Fibroblast of villous mesenchyme (primary cell): ENCODE measurements around the gene UTS2B. TPM values are rescaled to one million over a fixed set of nuclear protein-coding genes. Genes with fewer than 3 reads are reported as not detected.
A peak's percentile ranks its signal among the peaks of the same experiment; 100 is the strongest.

Experiments used
- DNase-seq: peaks from one replicate; pipeline ENCODE4 v3.0.0-alpha.2; 2010; ENCODE audit warnings: low read depth
- H3K4me3 ChIP-seq: 2 replicates; pipeline ENCODE4 v1.5.1; 2011; ENCODE audit warnings: low read depth, mild to moderate bottlenecking, low read length
- total RNA-seq: library from RNA; depleted of rRNA; stranded (reverse); fragments of >200 nt; gene quantifications from 2 replicates; pipeline ENCODE4 v1.2.3, GENCODE V29; 2012
- TF ChIP-seq, protein P1 (sequence below): IDR thresholded peaks from 2 replicates; pipeline ENCODE4 v1.5.1; 2012; ENCODE audit warnings: low read depth, mild to moderate bottlenecking, low read length; ENCODE audit not compliant: insufficient read depth

The UTS2B gene
- 0.64 and 0.86 TPM in 2 replicates for total RNA-seq

DNA sequence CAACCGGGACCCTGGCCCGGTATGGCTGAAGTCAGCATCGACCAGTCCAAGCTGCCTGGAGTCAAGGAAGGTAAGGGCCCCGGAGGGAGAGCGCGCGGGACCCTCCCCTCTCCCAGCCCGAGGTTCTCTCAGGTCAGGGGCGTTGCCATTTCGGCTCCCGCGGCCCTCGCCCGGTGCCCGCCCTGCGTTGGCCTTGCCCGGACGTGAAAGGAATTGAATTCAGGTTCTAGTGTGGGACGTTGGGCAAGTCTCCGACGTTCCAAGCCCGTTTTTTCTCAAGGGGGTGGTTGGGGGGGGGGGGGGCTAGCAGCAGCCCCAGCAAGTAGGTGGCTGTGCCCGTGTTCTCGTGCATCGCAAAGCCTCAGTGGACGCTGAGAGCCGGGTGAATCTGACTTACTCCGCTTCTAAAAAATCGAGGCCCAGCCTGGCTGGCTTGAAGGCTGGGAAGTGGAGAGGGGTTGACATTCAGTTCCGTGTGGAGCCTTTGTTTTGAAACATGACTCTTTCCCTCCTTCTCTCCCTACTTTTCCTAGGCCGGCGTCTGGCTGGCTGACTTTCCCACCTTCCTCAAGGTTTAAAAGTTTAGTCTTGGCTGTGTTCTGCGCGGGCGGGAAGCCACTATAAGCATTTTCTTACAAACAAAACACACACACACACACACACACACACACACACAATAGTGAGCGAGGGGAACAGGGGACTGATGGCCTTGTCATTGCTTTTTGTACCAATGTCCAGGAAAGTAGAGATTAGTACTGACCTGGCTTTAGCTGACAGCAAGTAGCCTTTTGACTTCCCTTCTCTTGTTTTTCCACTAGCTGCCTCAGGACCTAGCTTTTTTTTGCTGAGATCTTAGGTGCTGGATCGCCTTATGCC, at the start of gene UTS2B:
UTS2B (minus strand) TSS at position 873 of the 876 bp plus-strand sequence. CDS start 48,337 bp downstream, outside the sequence.
- peak within 1 kb of the TSS; percentile 86 for H3K4me3 ChIP-seq
- peak; percentile 72 for DNase-seq
- TF ChIP-seq, protein P1, sequence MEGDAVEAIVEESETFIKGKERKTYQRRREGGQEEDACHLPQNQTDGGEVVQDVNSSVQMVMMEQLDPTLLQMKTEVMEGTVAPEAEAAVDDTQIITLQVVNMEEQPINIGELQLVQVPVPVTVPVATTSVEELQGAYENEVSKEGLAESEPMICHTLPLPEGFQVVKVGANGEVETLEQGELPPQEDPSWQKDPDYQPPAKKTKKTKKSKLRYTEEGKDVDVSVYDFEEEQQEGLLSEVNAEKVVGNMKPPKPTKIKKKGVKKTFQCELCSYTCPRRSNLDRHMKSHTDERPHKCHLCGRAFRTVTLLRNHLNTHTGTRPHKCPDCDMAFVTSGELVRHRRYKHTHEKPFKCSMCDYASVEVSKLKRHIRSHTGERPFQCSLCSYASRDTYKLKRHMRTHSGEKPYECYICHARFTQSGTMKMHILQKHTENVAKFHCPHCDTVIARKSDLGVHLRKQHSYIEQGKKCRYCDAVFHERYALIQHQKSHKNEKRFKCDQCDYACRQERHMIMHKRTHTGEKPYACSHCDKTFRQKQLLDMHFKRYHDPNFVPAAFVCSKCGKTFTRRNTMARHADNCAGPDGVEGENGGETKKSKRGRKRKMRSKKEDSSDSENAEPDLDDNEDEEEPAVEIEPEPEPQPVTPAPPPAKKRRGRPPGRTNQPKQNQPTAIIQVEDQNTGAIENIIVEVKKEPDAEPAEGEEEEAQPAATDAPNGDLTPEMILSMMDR, result no peak

DNA sequence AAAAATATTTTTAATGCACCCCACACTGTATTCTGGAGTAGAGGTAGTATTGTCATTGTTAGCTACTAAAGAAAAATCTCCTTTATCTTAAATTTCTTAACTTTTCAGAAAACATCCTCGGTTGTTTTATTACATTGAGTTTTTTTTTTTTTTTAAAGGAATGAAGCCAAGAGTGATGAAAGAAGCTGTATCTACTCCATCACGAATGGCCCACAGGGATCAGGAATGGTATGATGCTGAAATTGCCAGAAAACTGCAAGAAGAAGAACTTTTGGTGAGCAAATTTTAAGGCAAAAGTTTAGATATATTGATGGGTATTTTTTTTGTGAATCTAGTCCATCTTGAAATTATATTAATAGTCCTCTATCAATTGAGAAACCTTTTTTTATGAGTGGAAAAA, 49.7 kb upstream of the UTS2B start:
- no peak overlapping the region for H3K4me3 ChIP-seq
- TF ChIP-seq, protein P1, result no peak
- no peak for DNase-seq

DNA sequence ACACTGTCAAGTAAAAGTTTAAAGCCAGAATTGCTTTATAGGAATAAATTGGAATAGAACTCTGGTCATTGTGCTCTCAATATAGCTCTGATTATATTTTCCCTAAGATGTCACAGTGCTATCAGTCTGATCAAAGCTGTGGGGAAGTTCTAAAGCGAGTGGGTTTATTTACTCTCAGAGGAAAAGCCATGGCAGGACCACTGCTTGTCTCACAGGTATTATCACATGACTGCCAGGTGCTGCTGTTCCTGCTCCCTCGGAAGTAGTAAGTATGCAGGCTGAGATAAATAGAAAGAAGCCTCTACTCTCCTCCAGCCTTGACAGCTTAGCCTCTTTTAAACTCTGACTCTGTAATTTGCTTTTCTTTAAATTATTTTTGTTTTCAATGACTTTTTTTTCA, 49.1 kb upstream of the UTS2B start:
- no peak overlapping the region for H3K4me3 ChIP-seq
- DNase-seq, result no peak
- TF ChIP-seq, protein P1, result no peak

GRCh38 chr3:191378142-191378812, 48.0 kb upstream of the UTS2B start:
- DNase-seq, result no peak
- TF ChIP-seq, protein P1, result no peak
- no peak overlapping the region for H3K4me3 ChIP-seq

DNA sequence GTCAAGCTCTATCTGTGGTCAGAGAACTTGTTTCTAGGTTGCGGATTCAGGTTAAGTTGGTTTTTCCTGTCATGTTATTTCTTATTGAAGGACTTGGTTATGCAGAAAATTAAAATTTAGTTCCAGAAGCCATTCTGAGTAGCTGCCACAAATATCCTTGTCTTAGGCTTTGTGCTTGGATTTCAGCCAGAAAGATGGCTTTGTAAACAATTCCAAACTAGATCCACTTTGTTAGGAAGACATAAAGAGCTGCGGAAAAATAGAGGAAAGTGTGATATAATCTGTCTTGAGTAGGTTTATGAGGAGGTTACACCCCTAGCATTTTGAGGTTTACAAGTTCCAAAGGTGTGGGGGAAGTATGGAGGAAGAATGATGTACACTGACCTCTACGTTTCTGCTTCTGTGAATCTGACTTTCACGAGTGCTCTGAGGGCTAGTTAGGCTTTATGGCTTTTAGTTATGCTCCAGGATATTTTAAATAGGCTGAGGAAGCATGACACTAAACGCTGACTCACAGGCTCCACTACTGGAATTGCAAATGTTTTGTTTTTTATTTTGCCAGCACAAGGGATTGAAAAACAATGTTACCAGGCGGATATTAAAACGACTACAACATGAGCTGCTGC, 46.3 kb upstream of the UTS2B start:
- TF ChIP-seq, protein P1, result no peak
- no peak overlapping the region for H3K4me3 ChIP-seq
- peak; percentile 89 for DNase-seq

- no peak overlapping the region for H3K4me3 ChIP-seq
- peak; percentile 55 for DNase-seq
- TF ChIP-seq, protein P1, result no peak
These were observed 43.0 kb upstream of the UTS2B start for GRCh38 chr3:191373327-191373726.
